PC-3 (cell line): ENCODE data around the gene KDSR. TPM values are rescaled to one million over a fixed set of nuclear protein-coding genes. Genes with fewer than 3 reads are reported as not detected.

ENCODE experiments used
- ATAC-seq: fragments of 200-7000 bp; cut with Tn5 transposase; 2 replicates; pipeline ENCODE4 v1.9.1; 2020; ENCODE audit warnings: mild to moderate bottlenecking, moderate library complexity
- BruUV-seq: library from RNA; stranded (reverse); fragments of 400-500 nt; replicated peaks from 2 replicates; lab custom pipeline; 2021; lab: Mats Ljungman, UMichigan
- CTCF ChIA-PET: fragments of 300-600 bp; sonication (Branson Sonifier 250); formaldehyde crosslinking; loops from one replicate; lab custom pipeline; 2022; ENCODE audit warnings: antibody characterized with exemption; lab: Charles Lee
- POLR2A ChIA-PET: fragments of 300-600 bp; sonication (Branson Sonifier 250); formaldehyde crosslinking; loops from one replicate; lab custom pipeline; 2022; ENCODE audit warnings: antibody characterized with exemption; ENCODE audit not compliant: unreplicated experiment; lab: Charles Lee
- DNase-seq: peaks from one replicate; pipeline ENCODE4 v3.0.0-alpha.2; 2015
- H2AFZ ChIP-seq: fragments of 300-600 bp; sonication (generic); 2 replicates; pipeline ENCODE4 v1.6.0; 2016; ENCODE audit warnings: antibody characterized with exemption, low read length
- H3F3A ChIP-seq: fragments of 300-600 bp; sonication (generic); one replicate; pipeline ENCODE4 v1.6.0; 2017; ENCODE audit warnings: antibody characterized with exemption, low read length, control low read depth, mild to moderate bottlenecking; ENCODE audit not compliant: unreplicated experiment
- H3K27ac ChIP-seq: fragments of 300-600 bp; sonication (generic); 2 replicates; pipeline ENCODE4 v1.5.1; 2016; ENCODE audit warnings: mild to moderate bottlenecking, low read length
- H3K27me3 ChIP-seq: fragments of 300-600 bp; sonication (generic); 2 replicates; pipeline ENCODE4 v1.6.1; 2016; ENCODE audit warnings: low read length, mixed read lengths
- H3K36me3 ChIP-seq: fragments of 300-600 bp; sonication (generic); 2 replicates; pipeline ENCODE4 v1.6.1; 2016; ENCODE audit warnings: low read depth, mixed run types, low read length, mixed read lengths
- H3K4me1 ChIP-seq: fragments of 300-600 bp; sonication (generic); 2 replicates; pipeline ENCODE4 v1.5.1; 2016; ENCODE audit warnings: low read length; ENCODE audit not compliant: insufficient read depth
- H3K4me2 ChIP-seq: fragments of 300-600 bp; sonication (generic); 2 replicates; pipeline ENCODE4 v1.6.0; 2016; ENCODE audit warnings: low read length
- H3K4me3 ChIP-seq: fragments of 300-600 bp; sonication (generic); 2 replicates; pipeline ENCODE4 v1.5.1; 2016; ENCODE audit warnings: mild to moderate bottlenecking, low read length, mixed read lengths
- H3K79me2 ChIP-seq: fragments of 300-600 bp; sonication (generic); 2 replicates; pipeline ENCODE4 v1.6.1; 2017; ENCODE audit warnings: low read length, mixed read lengths
- H3K9ac ChIP-seq: fragments of 300-600 bp; sonication (generic); 2 replicates; pipeline ENCODE4 v1.6.0; 2016; ENCODE audit warnings: mild to moderate bottlenecking, low read length
- H3K9me2 ChIP-seq: fragments of 300-600 bp; sonication (generic); replicated peaks from 2 replicates; pipeline ENCODE4 v1.6.1; 2016; ENCODE audit warnings: mixed run types, low read length, mixed read lengths
- H3K9me3 ChIP-seq: fragments of 300-600 bp; sonication (generic); 2 replicates; pipeline ENCODE4 v1.6.1; 2016; ENCODE audit warnings: low read length, mixed read lengths
- H4K20me1 ChIP-seq: fragments of 300-600 bp; sonication (generic); 2 replicates; pipeline ENCODE4 v1.6.1; 2016; ENCODE audit warnings: low read length, mixed read lengths
- EZH2 ChIP-seq: fragments of 300-600 bp; sonication (generic); IDR thresholded peaks from one replicate; pipeline ENCODE4 v1.6.1; 2017; ENCODE audit warnings: antibody characterized with exemption, mild to moderate bottlenecking, low read length; ENCODE audit not compliant: unreplicated experiment
- EZH2phosphoT487 ChIP-seq: fragments of 300-600 bp; sonication (generic); IDR thresholded peaks from 2 replicates; pipeline ENCODE4 v1.6.1; 2018; ENCODE audit warnings: mild to moderate bottlenecking, antibody characterized with exemption, low read length, borderline replicate concordance
- intact Hi-C: fragments of 100-400 bp; cut with micrococcal nuclease; formaldehyde crosslinking; loops from 2 replicates; pipeline ENCODE4 v1.9.0; 2023
- total RNA-seq: library from RNA; depleted of rRNA; stranded (reverse); fragments of >200 nt; gene quantifications from 2 replicates; pipeline ENCODE4 v1.2.3, GENCODE V29; 2014
- TF ChIP-seq, protein P1 (sequence below): fragments of 300-600 bp; sonication (generic); conservative IDR thresholded peaks from 2 replicates; pipeline ENCODE4 v1.5.1; 2017; ENCODE audit warnings: antibody characterized with exemption, low read depth, mild to moderate bottlenecking, low read length

Gene KDSR
- total RNA-seq, 1 experiment from 2014 or later: 16.1 TPM

DNA sequence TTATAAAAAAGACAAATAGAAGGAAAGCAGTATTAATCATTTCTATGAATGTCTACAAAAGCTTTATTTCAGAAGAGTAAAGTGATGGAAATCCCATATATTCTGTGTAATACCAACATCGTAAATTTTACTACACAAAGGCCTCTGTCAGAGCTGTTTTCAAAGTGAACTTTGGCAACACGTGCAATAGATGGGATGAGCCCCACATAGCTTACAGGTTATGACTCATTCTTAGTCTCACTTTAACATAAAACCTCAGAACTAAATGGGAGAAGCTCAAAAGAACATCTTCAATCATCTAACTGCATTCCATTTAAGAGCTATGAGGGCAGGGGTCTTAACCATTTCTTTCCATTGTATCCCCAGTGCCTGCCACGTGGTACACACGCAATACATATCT is 43.8 kb upstream of the KDSR start:
- Histone ChIP-seq H3K27me3 (no peaks in the 10 kb centered on the region), H3K4me1 (peaks cover 49% of the 10 kb centered on the region), H4K20me1 (no peaks in the 10 kb centered on the region), H3K4me3 (0 out of 2 replicates have a peak overlapping the region, but pooled peaks have one; percentile 6), H3K36me3 (peaks cover 41% of the 10 kb centered on the region), H3K27ac (peak overlapping the region; percentile 84), H2AFZ (no peak overlapping the region), H3K4me2 (peak overlapping the region; percentile 59), H3K9me2 (no peaks in the 10 kb centered on the region), H3K9me3 (no peaks in the 10 kb centered on the region), H3F3A (peaks cover 19% of the 10 kb centered on the region), H3K79me2 (peaks cover 84% of the 10 kb centered on the region), H3K9ac (peak overlapping the region; percentile 48)
- POLR2A ChIA-PET: interaction anchor here (0.7 to 1.7 kb wide), 3 partner anchors 11 to 560 kb away, joined by 8 to 10 read pairs (median 9); partner anchors contain the start of gene VPS4B
- ATAC-seq (peak; percentile 85), DNase-seq (peak; percentile 83)
- TF ChIP-seq EZH2phosphoT487: no peak
- TF ChIP-seq, protein P1, sequence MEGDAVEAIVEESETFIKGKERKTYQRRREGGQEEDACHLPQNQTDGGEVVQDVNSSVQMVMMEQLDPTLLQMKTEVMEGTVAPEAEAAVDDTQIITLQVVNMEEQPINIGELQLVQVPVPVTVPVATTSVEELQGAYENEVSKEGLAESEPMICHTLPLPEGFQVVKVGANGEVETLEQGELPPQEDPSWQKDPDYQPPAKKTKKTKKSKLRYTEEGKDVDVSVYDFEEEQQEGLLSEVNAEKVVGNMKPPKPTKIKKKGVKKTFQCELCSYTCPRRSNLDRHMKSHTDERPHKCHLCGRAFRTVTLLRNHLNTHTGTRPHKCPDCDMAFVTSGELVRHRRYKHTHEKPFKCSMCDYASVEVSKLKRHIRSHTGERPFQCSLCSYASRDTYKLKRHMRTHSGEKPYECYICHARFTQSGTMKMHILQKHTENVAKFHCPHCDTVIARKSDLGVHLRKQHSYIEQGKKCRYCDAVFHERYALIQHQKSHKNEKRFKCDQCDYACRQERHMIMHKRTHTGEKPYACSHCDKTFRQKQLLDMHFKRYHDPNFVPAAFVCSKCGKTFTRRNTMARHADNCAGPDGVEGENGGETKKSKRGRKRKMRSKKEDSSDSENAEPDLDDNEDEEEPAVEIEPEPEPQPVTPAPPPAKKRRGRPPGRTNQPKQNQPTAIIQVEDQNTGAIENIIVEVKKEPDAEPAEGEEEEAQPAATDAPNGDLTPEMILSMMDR: no peak
- no peak for TF ChIP-seq EZH2
- intact Hi-C loops: loop anchor here (1.0 kb wide), 1 partner anchor 12 kb away; the partner anchor contains the start of gene VPS4B
- CTCF ChIA-PET: interaction anchor here (0.6 to 1.2 kb wide), 3 partner anchors 26 to 77 kb away, joined by 3 to 4 read pairs (median 4); no protein-coding TSS in a partner anchor
- BruUV-seq: no TSS peak

DNA sequence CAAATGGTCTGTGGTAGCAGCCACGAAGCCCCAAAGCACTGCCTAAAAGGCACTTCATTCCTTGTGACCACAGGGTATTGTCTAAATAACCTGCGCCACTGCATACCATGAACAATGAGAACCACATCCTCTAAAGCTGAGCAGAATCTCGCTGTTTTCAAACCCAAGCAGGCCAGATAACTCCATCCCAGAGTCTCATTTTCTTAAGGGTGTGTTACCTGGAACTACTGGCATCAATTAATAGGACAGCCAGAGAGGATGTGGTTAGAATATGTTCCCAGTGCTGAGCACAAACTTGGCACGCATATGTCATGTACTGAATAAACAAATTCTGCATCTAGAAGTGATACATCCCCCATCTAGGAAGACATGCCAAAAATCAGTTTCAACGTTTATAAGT is 42.3 kb upstream of the KDSR start:
- BruUV-seq: no TSS peak
- H3F3A ChIP-seq: peaks cover 19% of the 10 kb centered on the region
- no peak overlapping the region for H2AFZ ChIP-seq
- no peak for TF ChIP-seq EZH2
- TF ChIP-seq, protein P1: no peak
- TF ChIP-seq EZH2phosphoT487: no peak
- H3K9me2 ChIP-seq: no peaks in the 10 kb centered on the region
- no peaks in the 10 kb centered on the region for H3K27me3 ChIP-seq
- peaks cover 38% of the 10 kb centered on the region for H3K36me3 ChIP-seq
- DNase-seq: peak; percentile 80
- no peaks in the 10 kb centered on the region for H3K9me3 ChIP-seq
- peak overlapping the region; percentile 59 for H3K4me2 ChIP-seq
- intact Hi-C loops: loop anchor here (5.0 kb wide), 1 partner anchor 68 kb away; the partner anchor contains the start of gene SERPINB5
- POLR2A ChIA-PET: interaction anchor here (0.6 kb wide), 1 partner anchor 386 kb away, joined by 4 read pairs; no protein-coding TSS in a partner anchor
- peak overlapping the region; percentile 18; the same call in 1 of the 2 replicates for H3K4me3 ChIP-seq
- CTCF ChIA-PET: no interaction called here
- no peaks in the 10 kb centered on the region for H4K20me1 ChIP-seq
- H3K9ac ChIP-seq: peak overlapping the region; percentile 48; the same call in 1 of the 2 replicates
- ATAC-seq: peak; percentile 75
- H3K4me1 ChIP-seq: peaks cover 49% of the 10 kb centered on the region
- peak overlapping the region; percentile 84 for H3K27ac ChIP-seq
- peaks cover 72% of the 10 kb centered on the region for H3K79me2 ChIP-seq

DNA sequence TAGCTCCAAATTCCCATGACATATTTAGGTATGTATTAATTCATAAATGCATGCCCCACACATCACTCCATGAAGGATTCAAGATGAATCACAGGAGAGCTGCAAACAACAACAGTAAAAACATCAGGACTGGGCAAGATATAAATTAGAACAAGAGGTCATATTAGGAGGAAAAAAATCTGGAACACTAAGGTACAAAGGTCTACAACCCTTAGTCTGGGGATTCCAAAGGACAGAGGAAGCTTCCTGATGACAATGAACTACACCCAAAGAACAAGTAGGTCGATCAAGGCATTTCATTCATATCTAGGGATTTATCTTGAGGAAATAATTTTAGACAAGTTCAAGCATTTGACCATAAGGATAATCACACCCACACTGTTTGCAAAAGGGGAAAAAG is 40.7 kb upstream of the KDSR start:
- Histone ChIP-seq H3K9ac (no peak overlapping the region), H3K27me3 (no peaks in the 10 kb centered on the region), H3K9me3 (no peaks in the 10 kb centered on the region), H3K4me2 (no peak overlapping the region), H3K4me1 (peaks cover 52% of the 10 kb centered on the region), H3K36me3 (peaks cover 51% of the 10 kb centered on the region), H4K20me1 (no peaks in the 10 kb centered on the region), H2AFZ (no peak overlapping the region), H3K79me2 (peaks cover 57% of the 10 kb centered on the region), H3K9me2 (no peaks in the 10 kb centered on the region), H3F3A (peaks cover 23% of the 10 kb centered on the region), H3K27ac (no peak overlapping the region), H3K4me3 (no peak overlapping the region)
- ChIA-PET POLR2A (no interaction called here), CTCF (no interaction called here)
- intact Hi-C loops: loop anchor here (5.0 kb wide), 1 partner anchor 70 kb away; the partner anchor contains the start of gene SERPINB5
- ATAC-seq (no peak), DNase-seq (no peak)
- BruUV-seq: no TSS peak
- no peak for TF ChIP-seq EZH2
- TF ChIP-seq, protein P1: no peak
- no peak for TF ChIP-seq EZH2phosphoT487
